HG03571 (cell line): ENCODE measurements around the gene SPATA20.

Experiments
- ATAC-seq: cut with Tn5 transposase; IDR thresholded peaks from one replicate; pipeline ENCODE4 v1.9.1; 2021; ENCODE audit not compliant: unreplicated experiment

Gene SPATA20

GRCh38 chr17:50573866-50574611, 27.1 kb downstream of the SPATA20 start:
- ATAC-seq: no peak

GRCh38 chr17:50575581-50576210, 28.7 kb downstream of the SPATA20 start:
- ATAC-seq: no peak

GRCh38 chr17:50576864-50577263, 29.9 kb downstream of the SPATA20 start:
- ATAC-seq: no peak

GRCh38 chr17:50577451-50577954, 30.5 kb downstream of the SPATA20 start:
- ATAC-seq: no peak

- no peak for ATAC-seq
These were observed 31.2 kb downstream of the SPATA20 start for GRCh38 chr17:50578173-50578572.

- ATAC-seq: no peak
These were observed 32.4 kb downstream of the SPATA20 start for GRCh38 chr17:50579399-50579798.

- ATAC-seq: no peak
These were observed 33.7 kb downstream of the SPATA20 start for GRCh38 chr17:50580646-50581045.

- no peak for ATAC-seq
These were observed 34.3 kb downstream of the SPATA20 start for GRCh38 chr17:50581316-50581715.

- no peak for ATAC-seq
These were observed 35.8 kb downstream of the SPATA20 start for GRCh38 chr17:50582741-50583140.

- ATAC-seq: no peak
These were observed 36.7 kb downstream of the SPATA20 start for GRCh38 chr17:50583641-50584040.

- no peak for ATAC-seq
These were observed 37.1 kb downstream of the SPATA20 start for GRCh38 chr17:50584116-50584515.

GRCh38 chr17:50584749-50585148, 37.8 kb downstream of the SPATA20 start:
- no peak for ATAC-seq

- no peak for ATAC-seq
These were observed 38.4 kb downstream of the SPATA20 start for GRCh38 chr17:50585346-50585745.

GRCh38 chr17:50585891-50586290, 38.9 kb downstream of the SPATA20 start:
- no peak for ATAC-seq

GRCh38 chr17:50586421-50587247, 39.7 kb downstream of the SPATA20 start:
- ATAC-seq: no peak

- ATAC-seq: no peak
These were observed 40.6 kb downstream of the SPATA20 start for GRCh38 chr17:50587571-50587970.

GRCh38 chr17:50588391-50589049, 41.5 kb downstream of the SPATA20 start:
- ATAC-seq: no peak

- ATAC-seq: no peak
These were observed 42.2 kb downstream of the SPATA20 start for GRCh38 chr17:50589095-50589705.

GRCh38 chr17:50590946-50591737, 44.2 kb downstream of the SPATA20 start:
- ATAC-seq: no peak

GRCh38 chr17:50593321-50593720, 46.3 kb downstream of the SPATA20 start:
- ATAC-seq: no peak
